ENCODE results near the gene TMEM37. TPM values are rescaled to one million over a fixed set of nuclear protein-coding genes. Genes with fewer than 3 reads are reported as not detected.
A peak's percentile ranks its signal among the peaks of the same experiment; 100 is the strongest.

Gene TMEM37
- total and polyA plus RNA-seq, 4 donors: 17.6 to 125 (median 37.4) TPM

DNA sequence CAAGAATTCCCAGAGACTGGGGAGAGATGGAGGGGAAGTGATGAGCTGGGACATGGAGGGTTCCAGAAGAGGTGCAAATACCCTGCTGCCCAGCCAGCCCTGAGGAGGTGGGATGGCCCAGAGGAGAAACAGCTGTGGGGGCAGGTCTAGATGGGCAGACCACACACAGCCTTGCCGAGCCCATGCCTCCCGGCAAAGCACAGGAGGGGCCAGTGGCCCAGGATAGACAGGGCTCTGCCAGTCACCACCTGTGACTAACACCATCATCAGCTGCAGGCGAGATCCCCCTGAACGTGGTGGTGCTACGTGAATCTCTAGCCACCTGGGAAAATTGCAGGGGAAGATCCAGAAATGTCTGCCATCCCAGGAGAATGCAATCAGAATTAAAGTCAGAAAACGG, 53.2 kb downstream of the TMEM37 start (continued):
- TF ChIP-seq, protein P1, sequence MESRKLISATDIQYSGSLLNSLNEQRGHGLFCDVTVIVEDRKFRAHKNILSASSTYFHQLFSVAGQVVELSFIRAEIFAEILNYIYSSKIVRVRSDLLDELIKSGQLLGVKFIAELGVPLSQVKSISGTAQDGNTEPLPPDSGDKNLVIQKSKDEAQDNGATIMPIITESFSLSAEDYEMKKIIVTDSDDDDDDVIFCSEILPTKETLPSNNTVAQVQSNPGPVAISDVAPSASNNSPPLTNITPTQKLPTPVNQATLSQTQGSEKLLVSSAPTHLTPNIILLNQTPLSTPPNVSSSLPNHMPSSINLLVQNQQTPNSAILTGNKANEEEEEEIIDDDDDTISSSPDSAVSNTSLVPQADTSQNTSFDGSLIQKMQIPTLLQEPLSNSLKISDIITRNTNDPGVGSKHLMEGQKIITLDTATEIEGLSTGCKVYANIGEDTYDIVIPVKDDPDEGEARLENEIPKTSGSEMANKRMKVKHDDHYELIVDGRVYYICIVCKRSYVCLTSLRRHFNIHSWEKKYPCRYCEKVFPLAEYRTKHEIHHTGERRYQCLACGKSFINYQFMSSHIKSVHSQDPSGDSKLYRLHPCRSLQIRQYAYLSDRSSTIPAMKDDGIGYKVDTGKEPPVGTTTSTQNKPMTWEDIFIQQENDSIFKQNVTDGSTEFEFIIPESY (IDR thresholded peaks at IDR 0.05): no peak

DNA sequence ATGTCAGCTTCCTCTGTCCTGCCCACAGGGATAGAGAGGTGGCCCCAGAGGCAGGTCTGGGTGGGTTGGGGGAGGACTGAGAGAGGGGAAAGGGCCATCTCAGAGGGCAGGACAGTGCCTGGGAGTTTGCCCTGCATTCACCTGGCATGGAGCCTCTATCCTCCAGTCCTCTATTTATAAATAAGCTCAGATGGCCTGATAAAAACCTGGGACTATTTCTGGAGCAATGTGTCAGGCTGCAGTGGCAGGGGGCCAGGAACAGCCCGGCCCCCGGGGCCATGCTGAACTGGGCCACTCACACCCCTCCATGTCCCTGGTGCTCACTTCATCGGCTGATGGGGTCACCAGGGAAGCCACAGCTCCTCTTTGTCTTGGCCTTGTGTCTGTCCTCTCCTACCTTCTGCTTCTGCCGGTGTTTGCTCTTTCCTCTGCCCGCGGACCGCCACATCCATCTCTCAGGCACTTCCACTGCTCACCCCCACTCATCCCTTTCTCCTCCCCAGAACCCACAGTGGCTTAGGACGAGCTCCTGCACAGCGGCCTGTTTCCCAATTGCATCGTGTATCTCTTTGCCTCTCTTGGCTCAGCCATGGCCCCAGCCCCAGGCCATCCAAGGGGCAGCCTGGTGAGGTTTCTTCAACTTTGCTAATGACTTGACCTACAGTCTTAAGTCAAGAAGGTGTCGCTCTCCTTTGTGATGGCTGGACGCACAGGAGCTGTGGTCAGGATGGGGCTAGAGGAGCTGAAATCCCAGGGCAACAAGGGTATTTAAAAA, 53.9 kb downstream of the TMEM37 start:
- Histone ChIP-seq H3K9ac (ENCODE audit: low read depth in 1 of 2, low read length in 2 of 2) (no peak overlapping the region), H3K27me3 (ENCODE audit: control insufficient read depth in 4 of 4, insufficient read depth in 4 of 4, low read length in 3 of 4) (no peaks in the 10 kb centered on the region), H3K4me1 (ENCODE audit: control insufficient read depth in 4 of 4, insufficient read depth in 4 of 4, low read length in 3 of 4) (peaks cover 17 to 83% (median 56%) of the 10 kb centered on the region in 4 donors), H3K36me3 (ENCODE audit: control insufficient read depth in 4 of 4, insufficient read depth in 3 of 4, low read depth in 1 of 4, low read length in 3 of 4) (no peaks in the 10 kb centered on the region), H3K4me3 (ENCODE audit: low read depth in 1 of 3, low read length in 3 of 3) (no peak overlapping the region), H3K27ac (ENCODE audit: low read depth in 1 of 2, low read length in 2 of 2) (peak overlapping the region; percentile 86 to 89), H3K9me3 (ENCODE audit: control insufficient read depth in 4 of 4, low read length in 3 of 4) (no peaks in the 10 kb centered on the region)
- WGBS: 55% methylated on average over 12 of the region's 12 CpGs
- TF ChIP-seq RAD21 (IDR thresholded peaks at IDR 0.05) (peak in 1 of 2 donors; percentile 45), YY1 (IDR thresholded peaks at IDR 0.05) (peak; percentile 82), EGR1 (IDR thresholded peaks at IDR 0.05; ENCODE audit: low read depth in 2 of 2) (peak in 1 of 2 donors; percentile 22), GABPA (IDR thresholded peaks at IDR 0.05 in 1 of 2, conservative IDR thresholded peaks at IDR 0.05 in 1 of 2) (no peak), MAX (IDR thresholded peaks at IDR 0.05) (peak; percentile 79), FOXA2 (IDR thresholded peaks at IDR 0.05) (peak; percentile 62), TAF1 (conservative IDR thresholded peaks at IDR 0.05) (no peak), FOXA1 (IDR thresholded peaks at IDR 0.05) (no peak), JUND (IDR thresholded peaks at IDR 0.05) (peak; percentile 47 to 70), RXRA (IDR thresholded peaks at IDR 0.05) (peak; percentile 82 to 91), HNF4A (conservative IDR thresholded peaks at IDR 0.05) (peak; percentile 68 to 76), HNF4G (IDR thresholded peaks at IDR 0.05) (no peak), NR2F2 (IDR thresholded peaks at IDR 0.05) (peak; percentile 20), SP1 (IDR thresholded peaks at IDR 0.05) (peak; percentile 78)
- TF ChIP-seq, protein P2, sequence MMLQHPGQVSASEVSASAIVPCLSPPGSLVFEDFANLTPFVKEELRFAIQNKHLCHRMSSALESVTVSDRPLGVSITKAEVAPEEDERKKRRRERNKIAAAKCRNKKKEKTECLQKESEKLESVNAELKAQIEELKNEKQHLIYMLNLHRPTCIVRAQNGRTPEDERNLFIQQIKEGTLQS (IDR thresholded peaks at IDR 0.05): peak; percentile 52
- TF ChIP-seq, protein P1 (IDR thresholded peaks at IDR 0.05): no peak
- TF ChIP-seq, protein P3, sequence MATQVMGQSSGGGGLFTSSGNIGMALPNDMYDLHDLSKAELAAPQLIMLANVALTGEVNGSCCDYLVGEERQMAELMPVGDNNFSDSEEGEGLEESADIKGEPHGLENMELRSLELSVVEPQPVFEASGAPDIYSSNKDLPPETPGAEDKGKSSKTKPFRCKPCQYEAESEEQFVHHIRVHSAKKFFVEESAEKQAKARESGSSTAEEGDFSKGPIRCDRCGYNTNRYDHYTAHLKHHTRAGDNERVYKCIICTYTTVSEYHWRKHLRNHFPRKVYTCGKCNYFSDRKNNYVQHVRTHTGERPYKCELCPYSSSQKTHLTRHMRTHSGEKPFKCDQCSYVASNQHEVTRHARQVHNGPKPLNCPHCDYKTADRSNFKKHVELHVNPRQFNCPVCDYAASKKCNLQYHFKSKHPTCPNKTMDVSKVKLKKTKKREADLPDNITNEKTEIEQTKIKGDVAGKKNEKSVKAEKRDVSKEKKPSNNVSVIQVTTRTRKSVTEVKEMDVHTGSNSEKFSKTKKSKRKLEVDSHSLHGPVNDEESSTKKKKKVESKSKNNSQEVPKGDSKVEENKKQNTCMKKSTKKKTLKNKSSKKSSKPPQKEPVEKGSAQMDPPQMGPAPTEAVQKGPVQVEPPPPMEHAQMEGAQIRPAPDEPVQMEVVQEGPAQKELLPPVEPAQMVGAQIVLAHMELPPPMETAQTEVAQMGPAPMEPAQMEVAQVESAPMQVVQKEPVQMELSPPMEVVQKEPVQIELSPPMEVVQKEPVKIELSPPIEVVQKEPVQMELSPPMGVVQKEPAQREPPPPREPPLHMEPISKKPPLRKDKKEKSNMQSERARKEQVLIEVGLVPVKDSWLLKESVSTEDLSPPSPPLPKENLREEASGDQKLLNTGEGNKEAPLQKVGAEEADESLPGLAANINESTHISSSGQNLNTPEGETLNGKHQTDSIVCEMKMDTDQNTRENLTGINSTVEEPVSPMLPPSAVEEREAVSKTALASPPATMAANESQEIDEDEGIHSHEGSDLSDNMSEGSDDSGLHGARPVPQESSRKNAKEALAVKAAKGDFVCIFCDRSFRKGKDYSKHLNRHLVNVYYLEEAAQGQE (IDR thresholded peaks at IDR 0.05): peak; percentile 70
- TF ChIP-seq, protein P4, sequence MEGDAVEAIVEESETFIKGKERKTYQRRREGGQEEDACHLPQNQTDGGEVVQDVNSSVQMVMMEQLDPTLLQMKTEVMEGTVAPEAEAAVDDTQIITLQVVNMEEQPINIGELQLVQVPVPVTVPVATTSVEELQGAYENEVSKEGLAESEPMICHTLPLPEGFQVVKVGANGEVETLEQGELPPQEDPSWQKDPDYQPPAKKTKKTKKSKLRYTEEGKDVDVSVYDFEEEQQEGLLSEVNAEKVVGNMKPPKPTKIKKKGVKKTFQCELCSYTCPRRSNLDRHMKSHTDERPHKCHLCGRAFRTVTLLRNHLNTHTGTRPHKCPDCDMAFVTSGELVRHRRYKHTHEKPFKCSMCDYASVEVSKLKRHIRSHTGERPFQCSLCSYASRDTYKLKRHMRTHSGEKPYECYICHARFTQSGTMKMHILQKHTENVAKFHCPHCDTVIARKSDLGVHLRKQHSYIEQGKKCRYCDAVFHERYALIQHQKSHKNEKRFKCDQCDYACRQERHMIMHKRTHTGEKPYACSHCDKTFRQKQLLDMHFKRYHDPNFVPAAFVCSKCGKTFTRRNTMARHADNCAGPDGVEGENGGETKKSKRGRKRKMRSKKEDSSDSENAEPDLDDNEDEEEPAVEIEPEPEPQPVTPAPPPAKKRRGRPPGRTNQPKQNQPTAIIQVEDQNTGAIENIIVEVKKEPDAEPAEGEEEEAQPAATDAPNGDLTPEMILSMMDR (IDR thresholded peaks at IDR 0.05; ENCODE audit: low read depth, low read length, missing input control): no peak
- no peak for DNase-seq (ENCODE audit: low spot score)

All from liver (tissue), 9 donors.